Measurements from ENCODE around the gene ZBTB16.

The ZBTB16 gene

DNA sequence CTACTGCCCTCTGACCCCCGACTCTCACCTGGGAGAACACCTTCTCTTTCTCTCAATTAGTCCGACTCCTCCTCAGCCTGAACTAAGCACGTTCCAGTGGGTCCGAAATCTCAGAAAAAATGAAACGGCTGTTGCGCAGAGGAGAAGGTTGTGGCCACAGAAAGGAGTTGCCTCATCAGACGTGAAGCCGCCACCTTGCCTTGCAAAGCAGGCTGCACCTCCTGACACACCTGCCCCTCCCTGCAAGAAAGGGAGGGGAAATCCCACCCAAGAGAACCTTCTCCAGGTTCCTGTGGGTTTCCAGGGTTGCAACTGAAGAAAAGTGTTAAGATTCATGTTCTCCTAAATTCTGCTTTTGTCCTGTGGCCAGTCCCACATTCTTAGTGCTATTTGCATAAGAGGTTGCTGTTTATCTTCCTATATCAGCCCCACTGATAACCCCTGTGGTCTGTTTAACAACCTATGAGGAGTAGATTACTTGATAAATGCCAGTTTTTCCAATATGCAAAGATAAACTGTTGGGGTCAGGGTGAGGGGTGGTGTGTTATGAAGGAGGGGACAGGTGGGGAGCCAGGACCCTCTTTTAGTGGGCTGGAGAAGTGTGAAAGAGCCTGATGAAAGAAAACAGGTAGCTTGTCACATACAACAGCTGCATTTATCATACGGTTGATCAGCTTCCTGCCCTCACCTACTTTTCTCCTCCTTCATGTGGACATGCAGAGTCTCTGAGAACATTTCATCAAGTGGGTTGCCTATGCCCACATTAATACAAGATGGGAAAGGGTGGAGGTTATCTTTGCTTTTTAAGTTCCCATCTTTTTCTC is 18.2 kb downstream of the ZBTB16 start:
- FAIRE-seq (no peak), DNase-seq (ENCODE audit: insufficient read length, low spot score) (no peak)
- TF ChIP-seq, protein P1, sequence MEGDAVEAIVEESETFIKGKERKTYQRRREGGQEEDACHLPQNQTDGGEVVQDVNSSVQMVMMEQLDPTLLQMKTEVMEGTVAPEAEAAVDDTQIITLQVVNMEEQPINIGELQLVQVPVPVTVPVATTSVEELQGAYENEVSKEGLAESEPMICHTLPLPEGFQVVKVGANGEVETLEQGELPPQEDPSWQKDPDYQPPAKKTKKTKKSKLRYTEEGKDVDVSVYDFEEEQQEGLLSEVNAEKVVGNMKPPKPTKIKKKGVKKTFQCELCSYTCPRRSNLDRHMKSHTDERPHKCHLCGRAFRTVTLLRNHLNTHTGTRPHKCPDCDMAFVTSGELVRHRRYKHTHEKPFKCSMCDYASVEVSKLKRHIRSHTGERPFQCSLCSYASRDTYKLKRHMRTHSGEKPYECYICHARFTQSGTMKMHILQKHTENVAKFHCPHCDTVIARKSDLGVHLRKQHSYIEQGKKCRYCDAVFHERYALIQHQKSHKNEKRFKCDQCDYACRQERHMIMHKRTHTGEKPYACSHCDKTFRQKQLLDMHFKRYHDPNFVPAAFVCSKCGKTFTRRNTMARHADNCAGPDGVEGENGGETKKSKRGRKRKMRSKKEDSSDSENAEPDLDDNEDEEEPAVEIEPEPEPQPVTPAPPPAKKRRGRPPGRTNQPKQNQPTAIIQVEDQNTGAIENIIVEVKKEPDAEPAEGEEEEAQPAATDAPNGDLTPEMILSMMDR (IDR thresholded peaks at IDR 0.05; ENCODE audit: insufficient read depth, missing control alignments) = no peak

DNA sequence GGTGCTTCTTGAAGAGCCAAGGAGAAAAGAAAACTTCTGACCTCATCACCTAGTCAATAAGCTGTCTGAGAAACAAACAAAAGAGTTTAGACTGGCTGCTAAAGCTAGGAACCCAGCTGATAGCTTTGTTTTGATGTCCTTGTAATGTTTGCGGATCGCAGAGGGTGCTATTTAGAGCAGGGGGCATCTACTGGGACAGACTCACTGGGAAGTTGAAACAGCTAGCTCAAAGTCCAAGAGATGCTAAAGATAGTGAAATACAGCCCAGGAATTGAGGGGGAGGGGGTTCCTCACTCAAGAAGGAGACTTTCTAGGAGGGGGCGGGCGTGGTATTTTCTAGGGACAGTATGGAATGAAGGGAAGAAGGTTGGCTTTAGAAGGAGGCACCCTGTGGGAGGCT is 18.9 kb downstream of the ZBTB16 start:
- DNase-seq (ENCODE audit: insufficient read length, low spot score) (no peak), FAIRE-seq (no peak)
- TF ChIP-seq, protein P1 (IDR thresholded peaks at IDR 0.05; ENCODE audit: insufficient read depth, missing control alignments) = no peak

DNA sequence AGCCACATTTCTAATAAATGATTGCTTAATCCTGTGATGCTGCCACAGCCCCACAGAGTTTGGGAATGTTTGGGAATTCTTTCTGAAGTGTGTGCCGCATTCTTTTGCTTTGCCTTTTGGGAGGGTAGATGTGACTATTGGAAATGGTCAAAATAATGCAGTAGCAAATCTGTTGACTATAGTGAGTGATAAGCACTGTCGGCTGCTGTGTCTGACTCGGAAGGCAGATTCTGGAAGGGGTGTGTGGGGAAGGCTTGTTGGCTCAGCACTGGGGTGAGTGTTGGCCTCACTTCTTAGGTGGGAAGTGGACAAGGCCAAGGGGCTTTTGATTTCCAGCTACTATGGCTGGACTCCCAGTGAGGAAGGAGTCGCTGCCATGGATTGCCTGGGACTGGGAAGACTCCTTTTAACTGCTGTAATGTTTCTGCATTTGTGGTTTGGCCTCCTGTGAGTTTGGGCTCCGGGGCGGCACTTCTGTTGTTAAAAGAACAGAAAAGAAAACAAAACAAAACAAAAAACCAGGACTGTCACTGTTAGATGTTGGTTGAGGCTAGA is 20.1 kb downstream of the ZBTB16 start:
- TF ChIP-seq, protein P1 (IDR thresholded peaks at IDR 0.05; ENCODE audit: insufficient read depth, missing control alignments) = no peak
- DNase-seq (ENCODE audit: insufficient read length, low spot score) = no peak
- FAIRE-seq = no peak

DNA sequence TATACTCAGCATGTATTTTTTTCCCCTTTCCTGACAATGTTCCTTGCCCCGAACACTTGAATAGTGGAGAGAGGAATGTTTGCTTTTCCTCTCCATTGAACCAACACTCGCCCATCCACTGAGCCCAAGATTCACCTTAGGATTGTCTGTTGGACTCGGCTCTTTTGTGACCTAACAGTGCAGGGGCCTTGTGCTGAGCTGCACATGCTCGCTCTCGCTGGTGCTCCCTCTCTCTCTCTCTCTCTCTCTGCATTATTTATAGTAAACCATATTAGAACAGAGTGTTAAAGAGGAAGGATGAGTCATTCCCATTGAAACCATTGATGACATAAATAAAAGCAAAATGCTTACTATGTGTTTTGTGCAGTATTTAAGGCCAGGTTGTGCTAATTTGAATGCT is 20.7 kb downstream of the ZBTB16 start:
- TF ChIP-seq, protein P1 (IDR thresholded peaks at IDR 0.05; ENCODE audit: insufficient read depth, missing control alignments) = no peak
- DNase-seq (ENCODE audit: insufficient read length, low spot score) (no peak), FAIRE-seq (no peak)

DNA sequence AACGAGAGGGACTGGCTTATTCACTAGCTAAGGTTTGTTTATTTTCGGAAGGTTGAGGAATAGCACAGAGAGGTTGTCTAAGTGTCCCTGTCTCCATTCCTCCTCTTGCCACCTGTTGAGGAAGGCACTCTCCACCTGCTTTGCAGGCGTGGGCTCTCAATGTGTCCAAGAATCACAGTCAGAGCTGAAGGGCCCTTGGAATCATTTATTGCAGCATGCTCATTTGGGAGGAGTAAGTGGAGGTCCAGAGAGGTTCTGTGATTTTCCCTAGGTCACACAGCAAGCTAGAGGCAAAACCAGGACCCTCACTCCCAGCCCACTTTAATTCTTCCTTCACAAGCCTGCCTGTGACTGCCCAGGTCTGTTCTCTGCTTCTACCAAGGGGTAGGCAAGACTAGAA is 21.3 kb downstream of the ZBTB16 start:
- TF ChIP-seq, protein P1 (IDR thresholded peaks at IDR 0.05; ENCODE audit: insufficient read depth, missing control alignments) = no peak
- FAIRE-seq = no peak
- no peak for DNase-seq (ENCODE audit: insufficient read length, low spot score)

DNA sequence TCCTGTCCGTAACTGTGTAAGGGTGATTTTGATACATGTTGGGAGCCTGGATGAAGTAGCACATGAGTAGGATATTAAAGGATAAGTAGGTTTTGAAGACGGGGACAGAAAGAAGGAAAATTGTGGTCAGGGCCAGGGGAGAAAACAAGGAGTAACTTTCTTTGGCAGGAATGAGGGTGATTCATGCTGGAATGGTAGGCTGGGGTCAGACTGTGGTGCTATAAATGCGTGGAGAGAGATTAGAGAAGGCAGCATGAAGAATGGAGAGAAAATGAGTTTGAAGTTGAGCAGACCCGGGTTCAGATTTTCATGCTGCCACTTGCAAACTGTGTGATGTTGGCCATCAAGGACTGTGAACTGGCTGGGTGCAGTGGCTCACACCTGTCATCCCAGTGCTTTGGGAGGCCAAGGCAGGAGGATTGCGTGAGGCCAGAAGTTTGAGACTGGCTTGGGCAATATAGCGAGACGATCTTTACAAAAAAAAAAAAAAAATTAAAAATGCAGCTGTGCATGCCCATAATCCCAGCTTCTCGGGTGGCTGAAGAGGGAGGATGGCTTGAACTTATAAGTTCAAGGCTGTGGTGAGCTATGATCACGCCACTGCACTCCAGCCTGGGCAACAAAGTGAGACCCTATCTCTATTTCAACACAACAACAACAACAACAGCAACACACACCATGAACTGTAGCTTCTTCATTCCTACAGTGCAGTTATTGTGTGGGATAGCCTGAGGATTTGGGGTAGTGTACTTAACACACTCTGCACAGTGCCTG is 22.3 kb downstream of the ZBTB16 start:
- DNase-seq (ENCODE audit: insufficient read length, low spot score) (no peak), FAIRE-seq (no peak)

More for the DNA sequence above, 22.3 kb downstream of the ZBTB16 start:
- TF ChIP-seq, protein P1 (IDR thresholded peaks at IDR 0.05; ENCODE audit: insufficient read depth, missing control alignments) = no peak

Measured in D721Med (cell line).